IPS-NIHi11 (cell line): Measurements from ENCODE around the gene NEGR1.

Experiments used
- DNase-seq: peaks from one replicate; pipeline ENCODE4 v3.0.0; 2012; ENCODE audit warnings: mixed read lengths, low spot score

NEGR1 gene

DNA sequence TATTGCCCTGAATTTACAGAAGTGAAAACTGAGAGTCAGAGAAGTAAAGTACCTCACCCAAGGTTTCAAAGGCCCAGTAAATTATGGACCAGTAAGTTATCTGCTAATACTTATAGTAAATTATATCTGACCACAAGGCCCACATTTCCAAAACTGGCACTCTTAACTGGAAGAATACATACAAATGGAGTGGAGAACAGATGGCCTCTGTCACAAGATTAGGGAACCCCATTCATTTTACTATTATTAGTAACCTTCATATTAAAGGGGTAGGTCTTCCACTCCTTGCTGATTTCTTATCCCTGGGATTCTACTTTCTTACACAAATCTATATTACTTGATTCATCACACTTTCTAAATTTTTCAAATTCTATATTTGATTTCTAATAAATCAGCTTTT is 588.8 kb downstream of the NEGR1 start:
- no peak for DNase-seq

DNA sequence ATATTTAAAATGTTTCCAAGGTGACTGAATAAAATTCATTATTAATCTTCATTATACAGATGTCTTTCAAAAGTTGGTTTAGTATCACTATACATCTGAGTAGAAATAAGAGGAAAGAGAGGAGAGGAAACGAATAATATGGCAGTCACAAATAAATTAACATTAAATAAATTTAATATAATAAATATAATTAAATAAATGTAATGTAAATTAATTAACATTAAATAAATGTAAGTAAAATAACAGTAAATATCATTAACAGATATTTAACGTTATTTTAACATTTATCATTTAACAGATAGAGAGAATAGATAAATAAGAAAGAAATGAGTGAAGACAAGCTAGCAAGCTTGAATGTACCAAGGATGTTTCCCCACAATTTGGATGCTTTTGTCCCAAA is 592.7 kb downstream of the NEGR1 start:
- no peak for DNase-seq

DNA sequence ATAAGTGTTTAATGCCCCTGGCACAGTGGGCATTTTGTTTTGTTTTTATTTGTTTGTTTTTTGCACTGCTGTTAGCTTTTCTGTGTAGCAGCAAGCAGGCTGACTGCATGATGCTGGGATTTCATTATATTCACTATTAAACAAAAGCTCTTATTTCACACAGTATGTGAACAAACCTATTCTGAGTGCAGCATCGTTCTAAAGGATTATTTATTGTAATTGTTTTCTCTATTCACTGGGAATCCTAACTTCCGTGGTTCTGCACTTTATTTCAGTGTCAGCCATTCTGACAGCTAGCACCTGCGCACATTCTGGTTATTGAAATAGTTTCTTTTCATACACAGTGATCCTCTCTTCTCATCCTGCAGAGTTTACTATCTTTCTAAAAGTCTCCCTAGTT is 595.0 kb downstream of the NEGR1 start:
- DNase-seq: no peak

DNA sequence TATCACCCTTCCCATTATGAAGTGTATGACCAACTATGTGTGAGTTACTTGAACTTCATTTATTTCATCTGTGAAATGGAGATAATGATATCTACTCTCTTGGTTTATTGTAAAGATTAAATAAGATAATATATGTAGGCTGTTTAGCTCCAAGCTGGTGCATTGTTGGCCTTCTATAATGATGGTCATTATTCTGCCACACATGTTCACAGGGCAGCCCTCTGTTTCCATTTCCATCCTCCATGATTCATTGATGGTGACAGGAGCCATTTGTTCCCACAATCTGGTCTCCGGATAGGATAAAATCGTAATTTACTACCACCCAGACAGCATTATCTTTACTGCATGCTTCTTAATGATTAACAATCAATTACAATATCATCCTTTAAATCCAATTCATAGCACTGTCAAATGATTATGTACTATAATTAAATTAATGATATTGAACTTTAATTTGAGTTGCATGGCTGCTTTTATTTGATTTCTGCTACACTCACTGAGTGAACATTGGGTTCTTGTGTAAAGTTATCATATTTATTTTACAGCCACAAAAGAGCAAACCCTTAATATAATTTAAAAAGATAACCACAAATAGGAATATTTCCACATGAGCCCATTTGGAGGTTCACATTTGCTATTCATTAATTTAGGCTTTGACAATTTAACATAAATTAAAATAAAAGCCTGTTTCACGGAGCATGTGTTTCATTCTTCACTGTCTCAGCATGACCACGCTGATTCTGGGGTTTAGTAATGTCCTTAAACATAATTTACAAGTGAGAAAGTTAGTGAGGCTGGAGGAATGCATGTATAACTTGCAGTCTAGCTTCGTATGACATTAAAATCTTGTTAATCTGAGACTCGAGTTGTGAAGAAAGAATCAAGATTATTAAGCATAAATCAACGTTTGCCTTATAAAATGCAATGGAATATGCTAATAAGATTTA is 605.1 kb downstream of the NEGR1 start:
- DNase-seq: no peak

DNA sequence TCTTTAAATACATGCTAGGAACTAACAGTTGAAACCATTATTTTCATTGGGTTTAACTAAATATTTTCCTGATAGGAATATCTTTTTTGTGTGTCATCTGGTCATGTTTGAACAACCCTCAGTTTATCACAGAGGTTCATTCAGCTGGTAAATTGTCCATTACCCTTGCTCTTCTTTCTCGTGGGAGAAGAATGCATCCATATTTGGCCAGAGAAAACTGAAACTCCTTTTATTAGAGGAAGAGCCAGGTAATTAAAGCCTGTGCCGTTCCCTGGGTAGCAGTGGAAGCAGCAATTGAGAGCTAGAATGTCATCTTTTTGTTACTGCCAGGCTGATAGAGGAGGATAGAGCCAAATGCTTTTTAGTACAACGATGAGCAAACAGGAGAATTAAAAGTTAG is 614.3 kb downstream of the NEGR1 start:
- DNase-seq: no peak

DNA sequence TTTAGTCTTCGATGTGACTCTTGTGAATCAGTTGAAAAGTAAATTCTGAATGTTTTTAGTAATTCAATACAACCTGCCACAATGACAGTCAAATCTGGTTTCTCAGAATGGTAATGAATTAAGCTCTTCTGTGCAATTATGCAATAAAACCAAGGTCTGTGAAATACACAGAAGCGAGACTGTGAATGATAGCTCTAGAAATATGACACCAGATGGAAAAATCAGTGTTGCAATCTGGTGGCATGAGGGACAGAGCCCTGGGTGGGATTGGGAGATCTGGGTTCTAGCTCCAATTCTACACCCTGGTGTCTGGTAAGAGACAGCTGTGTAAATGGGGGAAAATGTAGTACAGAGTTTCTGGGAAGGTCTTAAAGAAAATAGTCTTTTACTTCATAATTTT is 615.1 kb downstream of the NEGR1 start:
- no peak for DNase-seq

DNA sequence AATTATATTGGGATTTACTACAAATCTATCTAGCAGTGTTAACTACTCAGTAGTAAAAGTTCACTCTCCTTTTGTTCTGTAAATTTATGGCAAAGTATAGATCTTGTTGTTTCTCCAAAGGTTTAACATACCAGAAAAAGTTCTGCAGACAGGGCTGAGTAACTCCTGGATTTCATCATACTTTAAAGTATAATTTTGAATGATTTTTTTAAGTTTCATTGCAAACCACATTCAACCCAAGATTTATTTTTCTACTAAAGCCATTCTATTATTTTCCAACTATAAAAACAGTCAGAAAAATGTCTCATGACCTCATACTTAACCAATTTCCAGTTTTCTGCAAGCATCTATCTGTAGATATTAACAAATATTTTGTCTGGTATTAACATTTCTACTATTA is 615.7 kb downstream of the NEGR1 start:
- no peak for DNase-seq

DNA sequence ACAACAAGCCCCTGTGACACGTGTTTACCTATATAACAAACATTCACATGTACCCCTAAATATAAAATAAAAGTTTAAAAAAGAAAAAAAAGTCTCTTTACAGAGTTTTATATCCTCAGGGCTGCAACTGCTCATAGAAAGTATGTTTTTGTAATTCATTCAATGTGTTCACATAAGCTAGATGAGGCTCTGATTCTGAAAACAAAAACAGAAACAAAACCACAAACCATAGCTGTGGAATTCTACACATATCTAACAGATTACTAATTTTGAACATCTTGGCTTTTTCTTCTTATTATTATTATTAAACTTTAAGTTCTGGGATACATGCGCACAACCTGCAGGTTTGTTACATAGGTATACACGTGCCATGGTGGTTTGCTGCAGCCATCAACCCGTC is 621.9 kb downstream of the NEGR1 start:
- no peak for DNase-seq

DNA sequence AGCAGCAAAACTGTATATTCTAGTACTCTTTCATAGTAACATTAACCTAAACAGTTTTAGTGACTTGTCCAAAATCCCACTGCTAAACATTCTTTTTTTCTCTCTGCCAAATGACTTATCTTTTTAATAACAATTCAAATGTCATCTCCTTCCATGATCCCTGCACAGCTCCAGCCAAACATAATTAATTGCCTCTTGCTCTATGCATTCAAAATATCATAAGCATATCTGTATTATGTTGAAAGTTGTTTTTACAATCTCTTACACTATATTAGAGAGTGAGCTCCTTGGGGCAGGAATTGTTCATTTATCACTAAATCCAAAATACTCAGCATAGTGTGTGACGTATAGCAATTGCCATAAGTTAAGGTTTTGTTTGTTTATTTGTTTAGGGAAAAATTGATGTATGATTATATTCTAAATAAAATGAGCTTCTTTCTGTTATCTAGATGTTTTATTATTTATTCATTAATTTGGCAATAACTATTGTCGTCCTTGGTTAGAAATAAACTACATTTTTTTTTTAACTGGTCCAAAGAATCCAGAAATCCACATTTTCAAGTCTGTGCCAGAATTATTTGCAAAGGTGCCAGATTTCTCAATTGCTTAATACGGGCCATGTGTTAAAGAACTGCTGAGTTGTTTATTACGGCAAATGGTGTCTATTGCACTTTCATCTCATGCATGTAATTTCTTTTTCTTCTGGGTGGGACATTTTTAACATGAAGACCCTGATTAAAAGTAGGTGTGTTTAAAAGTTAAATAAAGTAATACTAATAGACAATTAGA is 624.3 kb downstream of the NEGR1 start:
- no peak for DNase-seq

DNA sequence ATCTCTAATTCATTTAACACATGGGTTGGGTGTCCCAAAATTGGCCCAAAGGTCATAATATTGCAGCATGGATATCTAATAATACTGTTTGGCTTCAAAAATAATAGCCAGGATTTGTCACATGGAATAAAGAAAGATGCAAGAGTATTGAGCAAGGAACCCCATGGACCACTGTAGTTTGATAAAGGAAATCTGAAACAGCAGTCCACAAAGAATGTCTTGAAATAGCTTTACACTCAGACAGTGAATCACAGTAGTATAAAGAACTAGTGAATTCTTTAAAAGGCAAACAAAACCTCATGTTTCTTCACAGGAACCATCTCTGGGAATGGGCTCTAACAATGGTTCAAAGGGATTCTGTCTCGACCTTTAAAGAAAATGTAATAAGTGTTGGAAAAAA is 625.4 kb downstream of the NEGR1 start:
- DNase-seq: no peak

DNA sequence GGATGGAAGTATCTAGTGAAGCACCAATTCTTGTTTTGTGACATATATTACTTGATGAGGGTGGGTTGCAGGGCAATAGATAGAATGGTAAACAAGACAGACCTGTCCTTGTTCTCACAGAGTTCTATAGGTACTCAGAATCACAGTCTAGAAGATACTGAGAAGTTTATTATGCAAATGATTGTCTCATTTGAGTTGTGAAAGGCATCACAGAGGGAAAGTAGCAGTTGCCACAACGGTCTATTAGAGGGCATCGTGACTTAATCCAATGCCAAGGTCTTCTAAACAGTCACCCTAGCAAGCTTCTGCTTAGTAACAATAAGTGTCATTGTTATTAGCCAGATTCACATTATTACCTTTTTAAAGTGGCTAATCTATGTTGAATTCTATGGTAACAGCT is 626.7 kb downstream of the NEGR1 start:
- DNase-seq: no peak

DNA sequence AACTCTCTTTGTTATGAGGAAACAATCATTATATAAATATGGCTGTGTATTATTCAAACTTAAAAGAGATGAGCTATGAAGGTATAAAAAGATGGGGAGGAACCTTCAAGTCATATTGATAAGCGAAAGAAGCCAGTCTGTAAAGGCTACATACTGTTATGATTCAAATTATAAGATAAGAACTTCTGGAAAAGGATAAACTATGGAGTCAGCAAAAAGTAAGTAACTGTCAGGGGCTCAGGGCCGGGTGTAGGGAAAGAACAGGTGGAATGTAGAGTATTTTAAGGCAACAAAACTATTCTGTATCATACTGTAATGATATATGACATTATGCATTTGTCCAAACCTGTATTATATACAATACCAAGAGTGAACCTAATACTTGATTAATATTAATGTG is 628.4 kb downstream of the NEGR1 start:
- DNase-seq: no peak

DNA sequence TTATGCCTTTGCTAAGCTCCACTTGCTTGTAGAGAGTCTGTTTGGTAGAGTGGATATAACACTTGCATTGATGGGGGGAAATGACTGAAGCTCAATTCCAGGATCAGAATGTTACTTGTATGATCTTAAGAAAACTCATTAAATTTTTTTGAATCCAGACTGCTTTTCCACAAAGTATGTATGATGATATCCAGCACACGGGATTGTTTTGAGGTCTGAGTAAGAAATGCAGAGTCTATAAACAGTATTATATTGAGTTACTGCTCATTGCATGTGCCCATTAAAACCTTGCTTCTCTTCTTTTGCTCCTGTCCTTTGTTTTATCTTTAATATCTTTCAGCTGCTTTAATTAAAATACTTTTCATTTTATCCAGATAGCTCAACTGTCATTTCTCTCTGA is 631.1 kb downstream of the NEGR1 start:
- DNase-seq: no peak

DNA sequence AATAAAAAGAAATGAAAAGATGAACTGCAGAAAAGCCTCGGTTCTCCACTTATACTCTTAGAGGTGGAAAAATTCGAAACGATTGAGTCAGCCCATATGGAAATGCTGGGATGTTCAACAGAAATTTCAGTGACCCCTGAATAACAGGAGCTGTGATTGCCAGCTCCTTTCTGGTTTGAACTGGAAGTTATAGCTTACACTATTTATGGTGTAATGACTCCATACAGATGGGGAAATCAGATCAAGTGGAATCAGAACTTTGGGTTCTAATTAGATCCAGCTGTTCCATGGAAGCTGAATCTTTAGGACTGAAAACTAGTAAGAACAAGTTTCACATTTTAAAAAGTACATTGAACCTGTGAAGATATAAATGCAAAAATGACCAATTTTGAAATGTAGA is 632.2 kb downstream of the NEGR1 start:
- no peak for DNase-seq

DNA sequence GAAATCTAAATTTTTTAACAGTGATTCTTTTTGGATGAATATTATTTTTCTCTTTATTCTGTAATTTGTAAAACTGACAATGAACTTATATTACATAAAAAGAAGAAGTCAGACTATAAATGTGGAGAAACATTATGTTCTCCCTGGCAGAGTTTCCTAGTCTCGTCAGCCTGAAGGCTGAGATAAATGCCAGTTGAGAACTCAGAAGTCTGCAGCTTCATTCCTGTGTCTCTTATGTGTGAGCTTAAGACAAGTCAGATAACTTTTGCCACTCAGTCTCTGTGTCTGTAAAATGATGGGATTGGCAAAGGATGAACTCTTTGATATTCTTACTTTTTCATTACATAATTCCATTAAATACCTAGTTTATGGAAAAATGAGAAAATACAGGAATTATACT is 632.7 kb downstream of the NEGR1 start:
- no peak for DNase-seq

DNA sequence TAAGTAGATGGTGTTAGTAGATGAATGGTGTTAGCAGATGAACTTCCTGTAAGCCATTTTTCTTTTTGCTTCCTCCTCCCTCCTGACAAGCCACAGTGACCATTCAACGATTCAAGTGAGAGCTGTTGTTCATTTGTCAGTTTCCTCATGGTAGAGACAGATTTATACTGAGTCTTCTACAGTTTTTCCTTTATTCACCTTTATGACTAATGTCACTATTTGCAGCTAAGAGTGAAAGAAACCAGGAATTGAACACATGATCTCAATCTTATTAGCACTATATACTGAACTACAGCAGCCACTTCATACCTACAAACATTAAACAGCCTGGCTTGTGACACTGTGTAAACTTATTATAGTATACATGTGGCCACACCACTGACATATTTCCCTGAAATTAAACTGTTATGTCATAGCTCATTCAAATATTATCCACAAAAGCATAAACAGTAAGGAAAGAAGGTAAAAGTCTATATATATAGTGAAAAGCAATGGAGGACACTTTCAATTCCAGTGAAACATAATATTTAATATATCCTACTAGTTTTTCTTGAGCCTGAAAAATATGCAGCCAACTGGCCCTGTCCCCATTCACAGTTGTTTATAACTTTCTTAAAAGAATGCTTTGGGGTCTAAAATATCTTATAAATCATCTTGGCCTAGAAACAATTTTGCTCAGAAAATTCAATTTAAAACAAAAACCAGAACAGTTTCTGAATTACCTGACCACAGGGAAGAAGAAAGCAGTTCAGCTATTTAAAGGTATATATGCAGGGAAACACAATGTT is 634.6 kb downstream of the NEGR1 start:
- DNase-seq: no peak

DNA sequence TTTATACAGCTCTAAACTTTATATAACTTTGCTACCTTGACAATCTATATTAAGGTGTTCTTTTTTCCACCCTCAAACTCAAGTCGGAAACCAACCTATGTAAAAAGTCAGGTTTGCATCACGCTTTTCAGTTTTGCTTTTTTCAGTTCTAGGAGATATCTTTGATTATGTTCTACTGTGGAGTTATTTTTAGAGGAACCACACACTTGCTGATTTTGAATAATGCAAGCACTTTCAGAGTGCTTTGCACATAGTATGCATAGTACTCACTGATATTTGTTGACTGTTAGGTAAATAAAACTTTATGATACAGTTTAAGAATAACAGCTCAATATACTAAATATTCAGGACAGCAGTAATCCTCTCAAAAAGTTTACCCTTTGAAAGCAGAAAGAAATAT is 637.3 kb downstream of the NEGR1 start:
- DNase-seq: no peak

DNA sequence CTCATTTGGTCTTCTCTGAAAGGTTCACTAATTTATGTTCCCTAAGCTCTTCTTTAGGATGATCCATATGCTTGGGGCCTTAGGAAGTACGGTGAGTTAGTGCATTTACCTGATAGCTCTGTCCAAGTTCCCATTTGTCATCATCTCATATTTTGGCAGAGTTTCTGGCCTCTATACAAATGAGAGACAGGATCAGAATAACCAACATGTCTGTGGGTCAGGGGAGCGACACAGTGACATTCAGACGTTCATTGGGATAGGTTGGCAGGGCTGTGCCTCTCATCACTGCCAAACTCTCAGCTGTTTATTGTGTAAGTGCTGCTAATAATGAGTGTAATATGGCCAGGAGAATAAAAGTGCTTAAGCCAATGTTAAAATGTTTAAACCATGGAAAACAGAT is 640.4 kb downstream of the NEGR1 start:
- DNase-seq: no peak

DNA sequence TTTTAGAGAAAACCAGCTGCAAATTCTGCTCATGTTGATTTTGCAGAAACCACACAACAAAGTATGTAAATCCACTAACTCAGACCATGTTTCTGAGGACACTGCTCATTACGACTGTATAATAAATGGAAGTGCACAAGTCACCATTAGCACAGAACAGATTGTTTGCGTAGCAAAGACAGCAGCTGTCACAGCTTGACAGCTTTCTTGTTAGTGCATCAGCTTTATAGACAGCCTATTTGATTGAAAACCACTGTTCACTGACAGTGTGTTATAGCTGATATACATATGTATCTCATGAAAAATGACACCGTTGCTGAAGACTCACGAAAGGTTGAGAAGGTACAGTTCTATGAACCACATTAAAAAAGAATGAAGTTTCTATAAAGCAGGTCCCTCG is 641.3 kb downstream of the NEGR1 start:
- DNase-seq: no peak

DNA sequence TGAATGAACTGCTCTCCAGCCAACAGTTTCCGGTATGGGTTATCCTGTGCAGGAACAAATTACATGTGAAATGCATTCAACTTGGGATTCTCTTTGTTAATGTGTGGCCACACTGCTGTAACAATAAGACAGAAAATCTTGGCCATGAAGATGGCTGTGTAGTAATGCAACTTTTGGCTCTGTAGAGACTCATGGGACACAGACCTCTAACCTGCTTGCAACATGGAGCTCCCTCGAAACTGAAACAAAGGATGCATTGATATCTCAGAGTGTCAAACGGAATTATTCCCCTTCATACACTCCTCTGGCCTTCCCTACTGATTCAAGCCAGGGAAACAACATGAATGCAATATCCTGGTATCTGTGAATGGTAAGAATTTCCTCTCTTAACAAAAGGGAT is 642.2 kb downstream of the NEGR1 start:
- DNase-seq: no peak

DNA sequence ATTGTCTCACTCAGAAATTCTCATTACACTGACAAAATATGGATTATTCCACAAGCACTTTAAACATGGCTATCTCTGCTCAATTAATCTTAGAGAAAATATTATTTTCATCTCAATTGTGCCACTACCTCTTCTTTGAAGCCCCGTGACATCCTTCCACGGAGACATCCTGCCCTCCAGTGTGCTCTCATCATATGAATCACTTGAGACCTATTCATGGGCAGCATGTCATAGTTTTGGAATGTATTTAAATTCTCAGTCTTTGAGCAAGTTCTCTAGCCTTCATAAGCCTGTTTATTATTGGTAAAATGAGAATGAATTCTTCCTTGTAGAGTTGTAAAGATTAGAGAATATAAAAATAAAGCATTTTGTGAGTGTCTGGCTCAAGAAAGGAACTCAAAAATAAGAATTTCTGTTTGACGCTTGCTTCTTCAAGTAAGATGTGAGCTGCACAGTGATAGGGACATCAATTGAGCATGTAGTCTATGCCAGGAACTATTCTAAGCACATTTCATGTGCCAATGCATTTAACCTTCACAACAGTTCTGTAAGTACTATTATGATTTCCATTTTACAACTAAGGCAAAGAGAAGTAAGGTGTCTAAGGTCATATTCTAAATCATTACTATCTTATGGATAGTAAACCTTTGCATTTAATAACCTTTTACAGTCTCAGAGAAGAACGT is 644.1 kb downstream of the NEGR1 start:
- no peak for DNase-seq

DNA sequence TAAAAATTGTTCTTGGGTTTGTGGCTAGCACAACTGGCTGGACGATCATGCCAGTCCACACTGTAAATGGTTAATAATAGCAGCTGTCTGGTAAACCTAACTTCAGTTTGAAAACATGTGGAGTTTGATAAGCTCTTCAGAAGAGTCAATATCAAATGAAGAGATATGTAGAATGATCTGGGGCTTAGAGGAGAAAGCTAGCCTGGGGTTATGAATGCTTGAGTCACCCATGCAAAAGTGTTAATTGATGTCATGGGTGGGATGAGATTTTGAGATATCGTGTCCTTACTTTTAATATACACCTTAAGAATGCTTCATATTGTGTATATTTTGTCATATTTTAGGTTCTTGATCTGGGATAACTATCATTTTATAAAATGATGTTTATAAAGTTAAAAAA is 646.8 kb downstream of the NEGR1 start:
- no peak for DNase-seq
